GM21360 (cell line): ENCODE measurements around the gene MYO15B.

Source experiments
- ATAC-seq: cut with Tn5 transposase; IDR thresholded peaks from one replicate; pipeline ENCODE4 v1.9.1; 2021; ENCODE audit warnings: mild to moderate bottlenecking, moderate library complexity; ENCODE audit not compliant: unreplicated experiment

Gene MYO15B

DNA sequence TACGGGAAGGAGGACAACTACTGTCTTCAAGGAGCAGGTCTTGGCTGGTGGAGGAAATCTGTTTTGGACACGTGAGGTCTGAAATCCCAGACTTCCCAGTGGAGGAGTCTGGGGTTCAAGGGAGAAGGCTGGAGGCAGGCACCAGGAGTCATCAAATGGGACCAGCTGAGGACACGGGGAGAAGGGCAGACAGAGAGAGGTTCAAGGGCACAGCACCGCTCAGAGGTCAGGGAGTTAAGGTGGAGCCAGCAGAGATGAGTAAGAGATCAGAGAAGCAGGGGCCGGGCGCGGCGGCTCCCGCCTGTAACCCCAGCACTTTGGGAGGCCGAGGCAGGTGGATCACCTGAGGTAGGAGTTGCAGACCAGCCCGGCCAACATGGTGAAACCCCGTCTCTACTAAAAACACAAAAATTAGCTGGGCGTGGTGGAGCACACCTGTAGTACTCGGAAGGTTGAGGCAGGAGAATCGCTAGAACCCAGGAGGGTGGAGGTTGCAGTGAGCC lies 35.2 kb downstream of the MYO15B start:
- no peak for ATAC-seq

- ATAC-seq = no peak
Observed at GRCh38 chr17:75623386-75623785, 35.8 kb downstream of the MYO15B start.

DNA sequence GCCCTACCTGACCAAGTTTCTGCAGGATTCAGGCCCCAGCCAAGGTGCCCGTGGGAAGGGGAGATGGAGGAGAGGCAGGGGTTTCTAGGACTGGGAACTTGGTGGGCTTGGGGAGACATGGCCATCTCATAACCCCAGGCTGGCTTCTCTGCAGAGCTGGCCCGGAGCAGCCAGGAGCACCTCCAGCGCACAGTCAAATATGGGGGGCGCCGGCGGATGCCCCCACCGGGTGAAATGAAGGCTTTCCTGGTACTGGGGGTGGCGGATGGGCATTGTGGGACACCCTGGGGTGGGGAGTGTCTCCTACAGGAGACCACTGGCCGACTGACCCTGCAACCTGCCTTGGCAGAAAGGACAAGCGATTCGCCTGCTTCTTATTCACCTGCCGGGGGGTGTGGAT lies 36.4 kb downstream of the MYO15B start:
- no peak for ATAC-seq

DNA sequence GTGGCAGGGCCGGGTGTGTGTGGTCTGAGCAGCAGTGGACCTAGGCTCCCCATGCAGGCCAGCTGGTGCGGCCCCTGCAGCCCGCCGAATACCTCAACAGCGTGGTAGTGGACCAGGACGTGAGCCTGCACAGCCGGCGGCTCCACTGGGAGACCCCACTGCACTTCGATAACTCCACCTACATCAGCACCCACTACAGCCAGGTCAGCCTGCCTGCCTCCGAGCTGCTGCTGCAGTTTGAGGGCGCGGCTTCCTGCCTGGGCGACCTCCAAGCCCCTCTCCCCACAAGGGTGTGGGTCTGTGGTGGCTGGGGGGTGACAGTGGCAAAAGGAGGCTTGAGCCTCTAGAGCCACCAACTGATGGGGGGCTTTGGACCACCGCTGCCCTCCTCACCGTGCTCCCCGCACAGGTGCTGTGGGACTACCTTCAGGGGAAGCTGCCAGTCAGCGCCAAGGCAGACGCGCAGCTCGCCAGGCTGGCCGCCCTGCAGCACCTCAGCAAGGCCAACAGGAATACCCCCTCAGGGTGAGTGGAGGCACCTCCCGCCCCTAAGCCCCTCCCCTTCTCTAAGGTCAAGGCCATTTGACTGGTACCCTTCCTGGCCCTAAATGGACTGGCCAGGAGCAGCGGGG lies 37.2 kb downstream of the MYO15B start:
- no peak for ATAC-seq

- ATAC-seq = no peak
Observed at GRCh38 chr17:75625813-75626486, 38.4 kb downstream of the MYO15B start.

DNA sequence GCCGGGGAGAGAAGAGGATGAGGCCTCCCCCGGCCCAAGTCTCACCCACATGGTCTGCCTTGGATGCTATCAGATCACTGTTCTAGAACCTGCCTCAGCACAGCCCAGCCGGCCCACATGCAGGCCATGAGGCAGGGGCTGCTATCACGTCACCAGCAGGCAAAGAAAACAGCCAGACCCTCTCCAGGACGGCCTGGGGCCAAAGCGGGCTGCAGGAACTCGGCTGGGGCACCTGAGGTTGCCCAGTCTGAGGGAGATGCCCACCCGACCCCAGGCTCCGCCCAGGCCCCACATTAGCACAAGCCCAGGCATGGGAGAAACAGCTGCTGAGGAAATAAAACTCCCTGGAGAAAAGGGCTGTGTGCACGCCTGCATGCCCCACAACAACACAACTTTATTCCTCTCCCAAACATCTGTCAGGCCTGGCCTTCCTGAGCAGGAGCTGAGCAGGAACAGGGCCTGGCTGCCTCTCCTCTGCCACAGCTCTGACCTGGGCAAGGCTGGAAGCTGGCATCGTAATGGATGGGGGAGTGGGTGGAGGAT lies 39.0 kb downstream of the MYO15B start:
- ATAC-seq = no peak

DNA sequence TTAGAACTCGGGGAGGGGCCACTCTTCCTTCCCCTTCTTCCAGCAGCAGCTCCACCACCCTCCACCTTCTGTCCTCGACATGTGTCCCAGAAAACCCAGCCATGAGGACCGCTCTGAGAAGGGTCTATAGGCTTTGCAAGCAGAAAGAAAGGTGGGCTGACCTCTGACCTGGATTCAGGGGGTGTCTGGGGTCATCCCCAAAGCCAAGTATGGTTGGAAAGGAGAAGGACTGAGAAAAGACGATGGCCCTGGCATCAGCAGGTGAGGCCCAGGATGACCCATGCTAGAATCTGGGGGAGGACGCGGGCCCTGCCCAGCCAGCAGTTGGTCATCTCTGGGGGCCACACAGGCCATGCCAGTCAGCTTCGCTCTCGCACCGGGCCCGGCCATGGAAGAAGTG lies 39.5 kb downstream of the MYO15B start:
- ATAC-seq = no peak

GRCh38 chr17:75628425-75628824 lies 40.8 kb downstream of the MYO15B start:
- no peak for ATAC-seq

GRCh38 chr17:75629157-75629556 lies 41.6 kb downstream of the MYO15B start:
- no peak for ATAC-seq

GRCh38 chr17:75630071-75630917 lies 42.7 kb downstream of the MYO15B start:
- ATAC-seq = no peak

DNA sequence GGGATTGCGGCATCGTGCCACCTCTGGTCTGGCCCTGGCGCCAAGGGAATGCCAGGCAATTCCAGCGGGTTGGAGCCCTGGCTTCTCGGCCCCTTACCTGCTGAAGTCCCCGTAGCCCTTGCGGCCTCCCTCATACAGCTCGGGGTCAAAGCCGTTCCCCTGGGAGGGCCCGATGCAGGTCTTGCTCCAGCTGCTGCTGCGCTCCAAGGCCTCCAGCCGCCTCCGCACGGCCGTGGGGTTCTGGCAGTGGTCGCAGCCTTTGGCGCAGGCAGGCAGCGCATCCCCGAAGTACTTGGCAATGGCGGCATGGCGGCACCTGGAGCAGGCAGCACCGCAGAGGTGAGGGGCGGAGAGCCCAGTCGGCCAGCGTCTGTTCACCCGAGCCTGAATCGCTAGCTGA lies 43.8 kb downstream of the MYO15B start:
- no peak for ATAC-seq

- no peak for ATAC-seq
Observed at GRCh38 chr17:75632428-75632827, 44.8 kb downstream of the MYO15B start.

DNA sequence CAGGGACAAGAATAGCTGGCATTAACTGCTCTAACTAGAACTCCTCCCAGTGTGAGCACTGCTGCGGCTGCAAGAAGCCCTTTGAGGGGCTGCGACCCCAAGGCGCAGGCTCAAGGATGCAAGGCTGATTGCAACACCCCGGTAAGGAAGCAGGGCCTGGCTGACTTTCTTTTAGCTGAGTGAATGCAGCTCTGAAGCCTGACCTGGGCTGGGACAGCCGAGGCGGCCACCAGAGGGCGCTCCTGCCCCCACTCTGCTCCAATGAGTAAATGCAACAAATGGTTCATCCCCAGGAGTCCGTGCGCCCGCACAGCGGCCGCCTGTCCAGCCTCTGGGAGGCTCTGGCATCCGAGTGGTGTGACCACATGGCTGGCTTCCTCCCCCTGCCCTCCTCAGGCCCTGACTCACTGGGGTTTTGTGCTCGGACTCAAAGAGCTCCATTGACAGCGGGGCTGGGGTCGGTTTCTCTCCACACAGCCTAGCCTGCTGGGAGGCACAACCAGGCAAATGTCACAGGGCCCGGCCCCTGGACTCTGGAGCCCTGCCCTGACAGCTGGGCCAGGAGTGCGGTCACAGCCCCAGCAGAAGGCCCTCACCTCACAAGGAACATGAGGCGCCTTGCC lies 45.4 kb downstream of the MYO15B start, which contains the start of gene SMIM5:
Gene SMIM5 (plus strand): TSS at position 572 of the 623 bp plus-strand sequence. CDS start 6,768 bp downstream, outside the sequence.
- ATAC-seq = no peak

GRCh38 chr17:75633486-75634375 lies 46.1 kb downstream of the MYO15B start:
- no peak for ATAC-seq

- no peak for ATAC-seq
Observed at GRCh38 chr17:75634376-75634740, 46.8 kb downstream of the MYO15B start.

GRCh38 chr17:75634754-75635609 lies 47.4 kb downstream of the MYO15B start:
- no peak for ATAC-seq

DNA sequence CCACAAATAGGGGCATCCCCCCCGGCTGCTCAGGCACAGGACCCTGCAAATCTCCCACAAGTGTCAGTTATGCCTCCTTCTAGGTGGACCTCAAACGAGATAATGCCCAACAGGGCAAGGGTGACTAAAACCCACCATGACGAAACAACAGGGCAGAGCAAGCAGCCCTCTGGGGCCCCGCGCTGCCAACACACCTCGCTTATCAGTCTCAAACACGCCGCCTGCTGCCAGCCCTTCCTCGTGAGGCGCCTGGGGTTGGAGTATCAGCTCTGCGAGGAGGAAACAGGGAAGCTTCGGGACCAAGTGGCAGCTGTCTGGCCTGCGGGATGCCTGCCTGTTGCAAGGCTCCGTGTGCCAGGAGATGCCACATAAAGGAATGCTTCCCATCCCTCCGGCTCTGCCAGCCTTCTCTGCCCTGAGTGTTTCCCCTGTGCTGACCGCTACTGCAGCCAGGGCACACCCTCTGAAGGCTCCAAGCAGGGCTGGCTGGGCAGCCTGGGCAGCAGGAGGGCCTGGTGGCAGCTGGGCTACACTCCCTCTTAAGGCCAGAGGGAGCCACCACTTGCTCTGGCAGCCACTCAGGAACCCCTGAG lies 48.1 kb downstream of the MYO15B start:
- ATAC-seq = no peak

GRCh38 chr17:75636381-75637142 lies 49.0 kb downstream of the MYO15B start:
- ATAC-seq = no peak
